ENCODE results near the gene IL20RA.

IL20RA gene

DNA sequence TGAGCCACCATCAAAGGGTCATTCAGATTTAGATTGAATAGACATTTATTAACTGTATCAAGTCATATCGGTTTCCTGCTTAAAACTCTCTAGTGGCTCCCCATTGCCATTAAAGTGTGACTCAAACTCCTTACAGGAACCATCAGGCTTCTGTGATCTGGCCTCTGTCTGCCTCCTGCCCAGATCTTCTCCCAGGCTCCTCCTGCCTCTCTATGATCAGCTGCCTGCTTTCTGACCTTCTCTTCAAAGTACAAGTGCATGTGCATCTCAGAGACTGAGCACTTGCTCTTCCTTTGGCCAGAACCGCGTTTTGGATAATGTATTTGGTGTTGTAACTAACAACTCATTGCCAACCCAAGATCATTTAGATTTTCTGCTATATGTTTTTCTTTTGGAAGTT is 52.7 kb downstream of the IL20RA start:
- Histone ChIP-seq H3K9me3 (ENCODE audit: control insufficient read depth in 1 of 2, low read length in 2 of 2) (no peaks in the 10 kb centered on the region), H3K9ac (ENCODE audit: low read depth in 1 of 2, low read length in 2 of 2) (no peak overlapping the region), H3K27ac (ENCODE audit: low read depth, low read length) (no peak overlapping the region), H3K27me3 (ENCODE audit: control insufficient read depth in 1 of 2, insufficient read depth in 2 of 2, low read length in 2 of 2) (peaks cover 11 to 19% of the 10 kb centered on the region in 2 donors), H3K4me3 (ENCODE audit: low read depth in 1 of 2, low read length in 2 of 2) (no peak overlapping the region), H3K36me3 (ENCODE audit: control insufficient read depth in 1 of 2, insufficient read depth in 2 of 2, low read length in 2 of 2) (no peaks in the 10 kb centered on the region), H3K4me1 (ENCODE audit: control insufficient read depth in 1 of 2, insufficient read depth in 2 of 2, low read length in 2 of 2) (peaks cover 8 to 18% of the 10 kb centered on the region in 2 donors)

DNA sequence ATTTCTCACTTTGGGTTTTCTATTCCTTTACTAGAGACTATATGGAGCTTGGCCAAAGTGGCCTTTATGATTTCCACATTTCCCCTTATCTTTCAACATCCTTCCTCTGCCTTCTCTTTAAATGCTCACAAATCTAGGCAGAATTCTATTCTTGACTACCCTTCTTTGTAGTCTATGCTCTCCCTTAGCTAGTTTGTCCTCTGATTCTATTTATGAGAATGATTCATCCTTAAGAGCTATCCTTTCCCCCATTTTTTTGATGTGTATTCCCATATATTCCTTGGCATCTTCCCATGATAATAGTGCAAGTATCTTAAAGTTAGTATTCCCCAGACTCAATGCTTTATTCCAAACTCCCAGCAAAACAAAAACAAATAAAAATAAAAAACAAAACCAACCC is 53.1 kb downstream of the IL20RA start:
- Histone ChIP-seq H3K4me3 (ENCODE audit: low read depth in 1 of 2, low read length in 2 of 2) (no peak overlapping the region), H3K36me3 (ENCODE audit: control insufficient read depth in 1 of 2, insufficient read depth in 2 of 2, low read length in 2 of 2) (no peaks in the 10 kb centered on the region), H3K9me3 (ENCODE audit: control insufficient read depth in 1 of 2, low read length in 2 of 2) (no peaks in the 10 kb centered on the region), H3K27ac (ENCODE audit: low read depth, low read length) (no peak overlapping the region), H3K9ac (ENCODE audit: low read depth in 1 of 2, low read length in 2 of 2) (no peak overlapping the region), H3K27me3 (ENCODE audit: control insufficient read depth in 1 of 2, insufficient read depth in 2 of 2, low read length in 2 of 2) (peaks cover 11 to 19% of the 10 kb centered on the region in 2 donors), H3K4me1 (ENCODE audit: control insufficient read depth in 1 of 2, insufficient read depth in 2 of 2, low read length in 2 of 2) (peaks cover 8 to 18% of the 10 kb centered on the region in 2 donors)

- peaks cover 8 to 18% of the 10 kb centered on the region in 2 donors for H3K4me1 ChIP-seq (ENCODE audit: control insufficient read depth in 1 of 2, insufficient read depth in 2 of 2, low read length in 2 of 2)
- H3K4me3 ChIP-seq (ENCODE audit: low read depth in 1 of 2, low read length in 2 of 2): no peak overlapping the region
- H3K36me3 ChIP-seq (ENCODE audit: control insufficient read depth in 1 of 2, insufficient read depth in 2 of 2, low read length in 2 of 2): no peaks in the 10 kb centered on the region
- H3K9ac ChIP-seq (ENCODE audit: low read depth in 1 of 2, low read length in 2 of 2): no peak overlapping the region
- no peaks in the 10 kb centered on the region for H3K9me3 ChIP-seq (ENCODE audit: control insufficient read depth in 1 of 2, low read length in 2 of 2)
- H3K27ac ChIP-seq (ENCODE audit: low read depth, low read length): no peak overlapping the region
- H3K27me3 ChIP-seq (ENCODE audit: control insufficient read depth in 1 of 2, insufficient read depth in 2 of 2, low read length in 2 of 2): peaks cover 11 to 19% of the 10 kb centered on the region in 2 donors
Observed at GRCh38 chr6:136990754-136991153, 54.0 kb downstream of the IL20RA start.

DNA sequence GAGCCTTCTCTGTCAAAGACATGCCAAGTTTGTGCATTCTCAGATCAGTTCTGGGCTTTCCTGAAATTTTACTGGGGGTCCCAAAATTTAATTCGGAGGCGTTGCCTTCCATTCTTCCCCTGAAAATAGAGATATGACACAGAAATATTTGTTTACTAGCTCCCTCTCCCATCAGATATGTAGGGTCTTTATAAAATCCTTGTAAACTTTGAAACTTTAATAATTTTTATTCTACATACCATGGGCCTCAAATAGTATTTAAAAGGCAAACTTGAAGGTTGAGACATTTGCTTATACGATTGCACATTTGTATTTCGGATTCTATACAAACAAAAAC is 54.6 kb downstream of the IL20RA start:
- H3K27ac ChIP-seq (ENCODE audit: low read depth, low read length): no peak overlapping the region
- H3K4me1 ChIP-seq (ENCODE audit: control insufficient read depth in 1 of 2, insufficient read depth in 2 of 2, low read length in 2 of 2): peaks cover 8 to 14% of the 10 kb centered on the region in 2 donors
- H3K4me3 ChIP-seq (ENCODE audit: low read depth in 1 of 2, low read length in 2 of 2): peak overlapping the region; percentile 68 to 69
- peak overlapping the region in 1 of 2 donors; percentile 27 for H3K9ac ChIP-seq (ENCODE audit: low read depth in 1 of 2, low read length in 2 of 2)
- H3K9me3 ChIP-seq (ENCODE audit: control insufficient read depth in 1 of 2, low read length in 2 of 2): no peaks in the 10 kb centered on the region
- H3K27me3 ChIP-seq (ENCODE audit: control insufficient read depth in 1 of 2, insufficient read depth in 2 of 2, low read length in 2 of 2): peaks cover 11 to 19% of the 10 kb centered on the region in 2 donors
- no peaks in the 10 kb centered on the region for H3K36me3 ChIP-seq (ENCODE audit: control insufficient read depth in 1 of 2, insufficient read depth in 2 of 2, low read length in 2 of 2)

- peak overlapping the region in 1 of 2 donors; percentile 27 for H3K9ac ChIP-seq (ENCODE audit: low read depth in 1 of 2, low read length in 2 of 2)
- H3K4me1 ChIP-seq (ENCODE audit: control insufficient read depth in 1 of 2, insufficient read depth in 2 of 2, low read length in 2 of 2): peaks cover 8 to 9% of the 10 kb centered on the region in 2 donors
- H3K27me3 ChIP-seq (ENCODE audit: control insufficient read depth in 1 of 2, insufficient read depth in 2 of 2, low read length in 2 of 2): peaks cover 11 to 19% of the 10 kb centered on the region in 2 donors
- no peaks in the 10 kb centered on the region for H3K36me3 ChIP-seq (ENCODE audit: control insufficient read depth in 1 of 2, insufficient read depth in 2 of 2, low read length in 2 of 2)
- H3K9me3 ChIP-seq (ENCODE audit: control insufficient read depth in 1 of 2, low read length in 2 of 2): no peaks in the 10 kb centered on the region
- no peak overlapping the region for H3K27ac ChIP-seq (ENCODE audit: low read depth, low read length)
- H3K4me3 ChIP-seq (ENCODE audit: low read depth in 1 of 2, low read length in 2 of 2): peak overlapping the region; percentile 68 to 69
Observed at GRCh38 chr6:136989571-136990241, 55.1 kb downstream of the IL20RA start.

- peaks cover 11 to 19% of the 10 kb centered on the region in 2 donors for H3K27me3 ChIP-seq (ENCODE audit: control insufficient read depth in 1 of 2, insufficient read depth in 2 of 2, low read length in 2 of 2)
- H3K27ac ChIP-seq (ENCODE audit: low read depth, low read length): no peak overlapping the region
- H3K4me1 ChIP-seq (ENCODE audit: control insufficient read depth in 1 of 2, insufficient read depth in 2 of 2, low read length in 2 of 2): peaks cover 8 to 9% of the 10 kb centered on the region in 2 donors
- no peak overlapping the region for H3K4me3 ChIP-seq (ENCODE audit: low read depth in 1 of 2, low read length in 2 of 2)
- H3K9me3 ChIP-seq (ENCODE audit: control insufficient read depth in 1 of 2, low read length in 2 of 2): no peaks in the 10 kb centered on the region
- H3K9ac ChIP-seq (ENCODE audit: low read depth in 1 of 2, low read length in 2 of 2): no peak overlapping the region
- H3K36me3 ChIP-seq (ENCODE audit: control insufficient read depth in 1 of 2, insufficient read depth in 2 of 2, low read length in 2 of 2): no peaks in the 10 kb centered on the region
Observed at GRCh38 chr6:136987526-136987925, 57.2 kb downstream of the IL20RA start.

DNA sequence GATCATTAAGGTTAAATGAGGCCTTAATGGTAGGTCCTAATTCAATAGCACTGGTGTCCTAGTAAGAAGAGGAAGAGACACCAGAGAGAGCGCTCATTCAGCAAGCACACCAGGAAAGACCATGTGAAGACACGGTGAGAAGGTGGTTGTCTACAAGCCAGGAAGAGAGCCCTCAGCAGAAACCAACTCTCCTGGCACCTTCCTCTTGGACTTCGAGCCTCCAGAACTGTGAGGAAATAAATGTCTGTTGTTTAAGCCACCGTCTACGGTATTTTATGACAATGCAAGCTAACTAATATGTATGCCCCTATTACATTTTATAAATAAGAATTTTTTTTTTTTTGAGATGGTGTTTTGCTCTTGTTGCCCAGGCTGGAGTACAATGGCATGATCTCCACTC is 59.3 kb downstream of the IL20RA start:
- Histone ChIP-seq H3K27me3 (ENCODE audit: control insufficient read depth in 1 of 2, insufficient read depth in 2 of 2, low read length in 2 of 2) (peaks cover 11 to 12% of the 10 kb centered on the region in 2 donors), H3K36me3 (ENCODE audit: control insufficient read depth in 1 of 2, insufficient read depth in 2 of 2, low read length in 2 of 2) (no peaks in the 10 kb centered on the region), H3K9ac (ENCODE audit: low read depth in 1 of 2, low read length in 2 of 2) (no peak overlapping the region), H3K9me3 (ENCODE audit: control insufficient read depth in 1 of 2, low read length in 2 of 2) (no peaks in the 10 kb centered on the region), H3K4me3 (ENCODE audit: low read depth in 1 of 2, low read length in 2 of 2) (no peak overlapping the region), H3K27ac (ENCODE audit: low read depth, low read length) (no peak overlapping the region), H3K4me1 (ENCODE audit: control insufficient read depth in 1 of 2, insufficient read depth in 2 of 2, low read length in 2 of 2) (peaks cover 8 to 9% of the 10 kb centered on the region in 2 donors)

GRCh38 chr6:136984578-136984977 is 60.2 kb downstream of the IL20RA start:
- Histone ChIP-seq H3K4me3 (ENCODE audit: low read depth in 1 of 2, low read length in 2 of 2) (no peak overlapping the region), H3K27ac (ENCODE audit: low read depth, low read length) (no peak overlapping the region), H3K4me1 (ENCODE audit: control insufficient read depth in 1 of 2, insufficient read depth in 2 of 2, low read length in 2 of 2) (peaks cover 2% of the 10 kb centered on the region in 2 donors), H3K36me3 (ENCODE audit: control insufficient read depth in 1 of 2, insufficient read depth in 2 of 2, low read length in 2 of 2) (no peaks in the 10 kb centered on the region), H3K27me3 (ENCODE audit: control insufficient read depth in 1 of 2, insufficient read depth in 2 of 2, low read length in 2 of 2) (peaks cover 5% of the 10 kb centered on the region in 2 donors), H3K9me3 (ENCODE audit: control insufficient read depth in 1 of 2, low read length in 2 of 2) (no peaks in the 10 kb centered on the region), H3K9ac (ENCODE audit: low read depth in 1 of 2, low read length in 2 of 2) (no peak overlapping the region)

GRCh38 chr6:136983687-136984086 is 61.1 kb downstream of the IL20RA start:
- no peaks in the 10 kb centered on the region for H3K9me3 ChIP-seq (ENCODE audit: control insufficient read depth in 1 of 2, low read length in 2 of 2)
- H3K27ac ChIP-seq (ENCODE audit: low read depth, low read length): no peak overlapping the region
- H3K4me1 ChIP-seq (ENCODE audit: control insufficient read depth in 1 of 2, insufficient read depth in 2 of 2, low read length in 2 of 2): no peaks in the 10 kb centered on the region
- no peak overlapping the region for H3K9ac ChIP-seq (ENCODE audit: low read depth in 1 of 2, low read length in 2 of 2)
- no peaks in the 10 kb centered on the region for H3K36me3 ChIP-seq (ENCODE audit: control insufficient read depth in 1 of 2, insufficient read depth in 2 of 2, low read length in 2 of 2)
- no peak overlapping the region for H3K4me3 ChIP-seq (ENCODE audit: low read depth in 1 of 2, low read length in 2 of 2)
- peaks cover 0 to 4% of the 10 kb centered on the region in 2 donors for H3K27me3 ChIP-seq (ENCODE audit: control insufficient read depth in 1 of 2, insufficient read depth in 2 of 2, low read length in 2 of 2)

GRCh38 chr6:136982928-136983327 is 61.8 kb downstream of the IL20RA start:
- no peaks in the 10 kb centered on the region for H3K36me3 ChIP-seq (ENCODE audit: control insufficient read depth in 1 of 2, insufficient read depth in 2 of 2, low read length in 2 of 2)
- no peaks in the 10 kb centered on the region for H3K4me1 ChIP-seq (ENCODE audit: control insufficient read depth in 1 of 2, insufficient read depth in 2 of 2, low read length in 2 of 2)
- no peak overlapping the region for H3K27ac ChIP-seq (ENCODE audit: low read depth, low read length)
- H3K9ac ChIP-seq (ENCODE audit: low read depth in 1 of 2, low read length in 2 of 2): no peak overlapping the region
- peaks cover 0 to under 1% of the 10 kb centered on the region in 2 donors for H3K27me3 ChIP-seq (ENCODE audit: control insufficient read depth in 1 of 2, insufficient read depth in 2 of 2, low read length in 2 of 2)
- H3K9me3 ChIP-seq (ENCODE audit: control insufficient read depth in 1 of 2, low read length in 2 of 2): no peaks in the 10 kb centered on the region
- H3K4me3 ChIP-seq (ENCODE audit: low read depth in 1 of 2, low read length in 2 of 2): no peak overlapping the region

All from duodenal mucosa (tissue), 2 donors.